DMS53 (cell line): Measurements from ENCODE around the gene SLC26A5.
"Not testable (repeated sequence)": the region's sequence is repeated elsewhere in the genome, so short reads cannot be mapped to it uniquely, and the experiment has no call there.

Experiments
- DNase-seq: peaks from one replicate; lab custom pipeline; 2025; lab: John Stamatoyannopoulos, UW

SLC26A5 gene

DNA sequence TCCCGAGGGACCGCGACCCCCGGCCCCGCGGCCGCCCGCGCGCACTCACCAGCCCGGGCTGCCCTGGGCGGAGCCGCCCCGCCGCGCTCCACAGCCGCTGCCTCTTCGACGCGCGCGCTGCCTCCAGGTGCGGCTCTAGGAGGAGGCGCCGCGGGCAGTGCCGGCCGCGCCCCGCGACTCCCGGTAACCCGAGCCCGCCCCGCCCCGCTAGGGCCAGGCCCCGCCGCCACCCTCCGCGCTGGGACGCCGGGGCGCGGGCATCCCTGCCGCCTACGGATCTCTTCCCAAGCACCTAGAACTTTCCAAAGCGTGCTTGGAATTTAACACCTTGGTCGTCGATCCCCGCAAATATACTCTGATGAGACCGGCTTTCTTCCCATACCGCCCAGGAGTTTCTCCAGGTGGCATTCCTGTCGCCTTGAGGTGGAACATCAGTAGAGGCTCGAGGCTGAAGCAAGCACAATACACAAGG lies at the start of gene SLC26A5:
Gene SLC26A5, minus strand, starts transcription at position 159 of the 472 bp plus-strand sequence. CDS start 24,693 bp downstream, outside the sequence.
- DNase-seq = peak; percentile 95

GRCh38 chr7:103487419-103487818 lies 41.4 kb upstream of the SLC26A5 start:
- DNase-seq = peak; percentile 94

GRCh38 chr7:103486873-103487272 lies 40.9 kb upstream of the SLC26A5 start:
- not testable (repeated sequence) for DNase-seq

- no peak for DNase-seq
Measured at GRCh38 chr7:103480771-103481170, 34.8 kb upstream of the SLC26A5 start.

GRCh38 chr7:103474956-103475355 lies 28.9 kb upstream of the SLC26A5 start:
- DNase-seq = peak; percentile 26

GRCh38 chr7:103469095-103469948 lies 23.3 kb upstream of the SLC26A5 start:
- no peak for DNase-seq

GRCh38 chr7:103466814-103467213 lies 20.8 kb upstream of the SLC26A5 start:
- no peak for DNase-seq

- DNase-seq = no peak
Measured at GRCh38 chr7:103462358-103462757, 16.4 kb upstream of the SLC26A5 start.

GRCh38 chr7:103447073-103447960 lies 1.3 kb upstream of the SLC26A5 start:
- DNase-seq = peak; percentile 94

- peak; percentile 88 for DNase-seq
Measured at GRCh38 chr7:103445228-103446048, 569 bp downstream of the SLC26A5 start.

DNA sequence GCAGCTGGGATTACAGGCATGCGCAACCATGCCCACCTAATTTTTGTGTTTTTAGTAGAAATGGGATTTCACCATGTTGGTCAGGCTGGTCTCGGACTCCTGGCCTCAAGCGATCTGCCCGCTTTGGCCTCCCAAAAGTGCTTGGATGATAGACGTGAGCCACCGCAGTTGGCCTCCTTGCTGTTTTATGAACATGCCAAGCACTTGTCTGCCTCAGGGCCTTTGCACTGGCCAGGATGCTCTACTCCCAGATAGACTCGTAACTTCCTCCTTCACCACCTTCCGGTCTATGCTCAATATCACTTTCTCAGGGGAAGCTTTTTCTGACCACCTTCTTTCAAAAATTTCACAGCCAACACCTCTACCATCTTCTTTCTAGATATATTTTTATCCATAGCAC lies 6.3 kb downstream of the SLC26A5 start:
- no peak for DNase-seq

DNA sequence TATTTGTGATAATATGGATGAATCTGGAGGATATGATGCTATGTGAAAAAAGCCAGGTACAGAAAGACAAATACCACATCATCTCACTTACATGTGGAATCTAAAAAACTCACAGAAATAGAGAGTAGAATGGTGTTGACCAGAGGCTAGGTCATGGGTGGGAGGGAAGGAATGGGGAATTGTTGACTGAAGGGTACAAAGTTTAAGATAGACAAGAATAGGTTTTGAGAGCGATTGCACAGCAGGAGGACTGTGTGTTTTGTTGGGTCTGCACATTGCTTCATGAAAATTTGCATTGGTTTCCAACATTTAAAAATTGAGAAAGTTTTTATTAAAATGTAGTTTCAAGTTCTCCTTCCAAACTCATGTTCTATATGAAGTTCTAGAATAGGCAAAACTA lies 8.4 kb downstream of the SLC26A5 start:
- DNase-seq = no peak

DNA sequence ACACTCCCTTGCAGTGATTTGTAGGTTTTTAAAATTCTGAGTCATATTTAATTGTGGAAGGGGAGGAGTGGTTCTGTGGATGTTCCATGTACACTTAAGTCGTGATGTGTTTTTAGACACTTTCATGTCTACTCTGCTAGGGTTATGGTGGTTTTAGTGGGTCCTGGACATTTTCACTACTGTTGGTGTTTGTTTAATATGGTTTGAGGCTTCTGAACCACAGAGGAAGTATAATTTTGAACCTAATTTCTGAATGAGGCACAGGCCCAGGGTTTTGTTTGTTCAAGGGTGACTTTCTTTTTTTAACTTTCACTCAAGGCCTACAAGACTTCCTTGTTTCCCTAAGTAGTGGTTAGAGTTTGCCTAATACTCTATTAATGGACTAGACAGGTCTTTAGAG lies 13.3 kb downstream of the SLC26A5 start:
- DNase-seq = no peak

DNA sequence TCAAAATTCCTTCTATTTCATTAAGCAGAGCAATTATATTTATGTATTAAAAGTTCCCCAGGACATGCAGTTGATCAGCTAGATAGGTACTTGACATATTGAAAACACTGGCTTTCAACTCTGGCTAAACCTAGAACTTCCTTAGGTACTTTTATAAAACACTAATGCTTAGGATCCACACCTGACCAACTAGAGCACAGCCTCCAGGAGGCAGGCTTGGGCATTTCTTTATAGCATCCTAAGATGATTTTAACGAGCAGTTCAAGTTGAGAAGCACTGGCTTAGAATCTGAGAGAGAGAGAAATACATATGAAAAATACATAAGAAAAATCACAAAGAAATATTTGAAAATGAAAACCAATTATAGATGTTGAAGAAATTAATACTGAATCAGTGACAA lies 20.8 kb downstream of the SLC26A5 start:
- DNase-seq = no peak

DNA sequence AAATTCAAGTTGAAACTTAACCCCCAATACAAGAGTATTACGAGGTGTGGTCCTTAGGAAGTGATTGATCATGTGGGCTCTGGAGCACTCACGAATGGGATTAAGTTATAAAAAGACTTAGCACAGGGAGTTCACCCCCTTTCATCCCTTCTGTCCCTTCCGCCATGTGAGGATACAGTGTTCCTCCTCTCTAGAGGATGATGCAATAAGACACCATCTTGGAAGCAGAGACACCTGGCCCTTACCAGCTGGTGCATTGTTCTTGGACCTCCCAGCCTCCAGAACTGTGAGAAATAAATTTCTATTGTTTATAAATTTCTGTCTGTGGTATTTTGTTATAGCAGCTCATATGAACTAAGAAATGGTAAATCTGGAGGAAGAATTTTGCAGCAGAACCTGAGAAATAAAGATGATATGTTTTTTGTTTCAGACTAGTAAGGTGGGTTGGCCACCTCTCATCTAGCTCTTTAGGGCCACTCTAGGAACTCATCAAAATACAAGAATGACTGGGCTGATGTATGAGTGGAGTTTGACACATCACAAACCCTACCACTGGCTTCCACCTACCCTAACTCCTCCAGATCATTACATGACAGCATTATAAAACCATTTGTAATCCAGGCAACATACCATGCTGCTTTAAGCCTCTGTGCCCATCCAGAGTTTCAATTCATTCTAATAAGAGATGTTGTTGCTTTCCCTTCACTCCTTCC lies 22.4 kb downstream of the SLC26A5 start:
- DNase-seq = no peak

GRCh38 chr7:103420857-103421384 lies 25.1 kb downstream of the SLC26A5 start:
- no peak for DNase-seq

- DNase-seq = no peak
Measured at GRCh38 chr7:103418241-103418640, 27.8 kb downstream of the SLC26A5 start.

- DNase-seq = no peak
Measured at GRCh38 chr7:103413407-103413806, 32.6 kb downstream of the SLC26A5 start.

- no peak for DNase-seq
Measured at GRCh38 chr7:103412151-103412550, 33.9 kb downstream of the SLC26A5 start.

GRCh38 chr7:103405789-103406613 lies 40.0 kb downstream of the SLC26A5 start:
- peak; percentile 60 for DNase-seq
